Ovary (tissue), 9 donors: ENCODE data around the gene SEC14L2. TPM values are rescaled to one million over a fixed set of nuclear protein-coding genes. Genes with fewer than 3 reads are reported as not detected.
A peak's percentile ranks its signal among the peaks of the same experiment; 100 is the strongest.

Experiments
- DNase-seq, 5 donors: peaks; one replicate each; pipeline ENCODE4 v3.0.0-alpha.2; 2019 to 2020
- H3K27ac ChIP-seq, 2 donors: fragments of 200-600 bp; one replicate each; pipeline versions ENCODE4 v1.5.1 to v1.8.0; 2019 to 2022
- H3K27me3 ChIP-seq: fragments of 200-600 bp; one replicate; pipeline ENCODE4 v1.8.0; 2022
- H3K36me3 ChIP-seq: fragments of 200-600 bp; sonication (generic); one replicate; pipeline ENCODE4 v1.5.1; 2019
- H3K4me1 ChIP-seq: one replicate; pipeline ENCODE4 v1.8.1; 2013; ENCODE audit warnings: mild to moderate bottlenecking, moderate library complexity; ENCODE audit not compliant: insufficient read depth
- H3K4me3 ChIP-seq: fragments of 200-600 bp; sonication (generic); one replicate; pipeline ENCODE4 v1.5.1; 2017
- H3K9me3 ChIP-seq, 2 donors: fragments of 200-600 bp in 1 of 2; sonication (generic) in 1 of 2; one replicate each; pipeline versions ENCODE4 v1.5.1 to v1.8.1; 2013 to 2019; ENCODE audit warnings: mild to moderate bottlenecking in 1 of 2, moderate library complexity in 1 of 2
- CTCF ChIP-seq, 3 donors: fragments of 450-650 bp in 2 of 3; fragments of 200-600 bp in 1 of 3; IDR thresholded peaks; one replicate each; pipeline versions ENCODE4 v1.5.1 to v1.8.0; 2016 to 2022; ENCODE audit warnings: antibody characterized with exemption in 3 of 3, mild to moderate bottlenecking in 1 of 3
- EP300 ChIP-seq: sonication (generic); formaldehyde crosslinking; IDR thresholded peaks from one replicate; pipeline ENCODE4 v1.6.1; 2017; ENCODE audit warnings: antibody characterized with exemption
- POLR2A ChIP-seq: fragments of 450-650 bp; IDR thresholded peaks from one replicate; pipeline ENCODE4 v1.6.1; 2017; ENCODE audit warnings: antibody characterized with exemption, mild to moderate bottlenecking, moderate library complexity
- WGBS, 3 donors: extraction: QIAGEN DNeasy Blood & Tissue Kit in 1 of 3; methylation state at CpG; one replicate each; pipeline versions ENCODE4 v1.1.5 to v1.1.7; 2013 to 2017; 5-methylcytosine and 5-hydroxymethylcytosine counted together
- intact Hi-C, 4 donors: fragments of 100-400 bp; cut with DNase I; formaldehyde crosslinking; loops; one replicate each; pipeline versions ENCODE4 v1.11.0 to v1.15.1; 2022 to 2023
- polyA plus RNA-seq, 2 donors: library from polyadenylated mRNA; stranded (reverse); fragments of 200-250 nt in 1 of 2; fragments of 350-450 nt in 1 of 2; fragmentation: Illumina TruSeq in 1 of 2; extraction: RNeasy Lipid Tissue Mini Kit (QIAGEN cat#74804) in 1 of 2; gene quantifications; one replicate each; pipeline ENCODE4 v1.2.3, GENCODE V29; 2013 to 2014
- total RNA-seq, 7 donors: library from RNA; depleted of rRNA in 2 of 7; stranded (reverse); fragments of >200 nt in 2 of 7; fragmentation: NEBNext Ultra II Directional in 3 of 7; extraction: Animal tissue kit (Norgen Biotek cat#: 25700) in 3 of 7; gene quantifications; one replicate each; pipeline versions ENCODE4 v1.1.0 to v1.2.4, GENCODE V29; 2016 to 2023
- donor health status: DM: no; HTN: no; CAD: no; lungs with moderate emphysema.
- donor health status: DM: no; HTN: no; CAD: no.
- donor health status: Bipolar disorder and iron deficiency.
- donor health status: DM: yes; HTN: yes; CAD: no.
- donor health status: DM: no; HTN: no; CAD: no.
- donor health status: DM: yes; HTN: yes; CAD: no.

Gene SEC14L2
- total and polyA plus RNA-seq, 9 donors = 2.5 to 14.3 (median 8.2) TPM

GRCh38 chr22:30357650-30358215 is 39.1 kb upstream of the SEC14L2 start:
- DNase-seq = no peak
- intact Hi-C loops = loop anchor here in 2 of 4 donors (2.0 kb wide), 3 partner anchors 29 to 69 kb away; partner anchors contain the start of genes CASTOR1 (in 2 of the 2), RNF215 (in 1 of the 2) and TBC1D10A (in 1 of the 2)
- WGBS, 3 donors = 49 to 51% (median 49%) methylated on average over 22 of the region's 22 CpGs
- H3K27me3 ChIP-seq = no peaks in the 10 kb centered on the region
- H3K9me3 ChIP-seq = no peaks in the 10 kb centered on the region
- peaks cover 8% of the 10 kb centered on the region for H3K4me1 ChIP-seq
- peak overlapping the region; percentile 68 for H3K4me3 ChIP-seq
- no peaks in the 10 kb centered on the region for H3K36me3 ChIP-seq
- TF ChIP-seq CTCF (IDR thresholded peaks at IDR 0.05) = no peak
- TF ChIP-seq POLR2A = no peak
- no peak for TF ChIP-seq EP300
- no peak overlapping the region for H3K27ac ChIP-seq

- intact Hi-C loops = no loop called here
- H3K36me3 ChIP-seq = no peaks in the 10 kb centered on the region
- no peaks in the 10 kb centered on the region for H3K9me3 ChIP-seq
- no peak overlapping the region for H3K4me3 ChIP-seq
- 91 to 94% (median 91%) methylated on average over 6 of the region's 6 CpGs for WGBS, 3 donors
- H3K27me3 ChIP-seq = no peaks in the 10 kb centered on the region
- no peak for TF ChIP-seq CTCF (IDR thresholded peaks at IDR 0.05)
- TF ChIP-seq POLR2A = no peak
- TF ChIP-seq EP300 = no peak
- H3K27ac ChIP-seq = no peak overlapping the region
- no peak for DNase-seq
- H3K4me1 ChIP-seq = peaks cover 8% of the 10 kb centered on the region
Observed at GRCh38 chr22:30358541-30358940, 38.3 kb upstream of the SEC14L2 start.

GRCh38 chr22:30361916-30362650 is 34.7 kb upstream of the SEC14L2 start:
- no peaks in the 10 kb centered on the region for H3K9me3 ChIP-seq
- no peak overlapping the region for H3K27ac ChIP-seq
- intact Hi-C loops = no loop called here
- no peak overlapping the region for H3K4me3 ChIP-seq
- no peak for TF ChIP-seq POLR2A
- no peaks in the 10 kb centered on the region for H3K4me1 ChIP-seq
- WGBS, 3 donors = 79 to 89% (median 82%) methylated on average over 10 of the region's 10 CpGs
- DNase-seq = no peak
- no peaks in the 10 kb centered on the region for H3K27me3 ChIP-seq
- H3K36me3 ChIP-seq = no peaks in the 10 kb centered on the region

- 70 to 73% (median 72%) methylated on average over 7 of the region's 7 CpGs for WGBS, 3 donors
- Histone ChIP-seq H3K27me3 (no peaks in the 10 kb centered on the region), H3K36me3 (no peaks in the 10 kb centered on the region), H3K9me3 (no peaks in the 10 kb centered on the region), H3K4me3 (no peak overlapping the region), H3K27ac (no peak overlapping the region), H3K4me1 (no peaks in the 10 kb centered on the region)
- no peak for DNase-seq
- no peak for TF ChIP-seq EP300
- TF ChIP-seq POLR2A = no peak
- intact Hi-C loops = no loop called here
Observed at GRCh38 chr22:30362651-30363281, 34.1 kb upstream of the SEC14L2 start.

- Histone ChIP-seq H3K4me1 (no peaks in the 10 kb centered on the region), H3K36me3 (no peaks in the 10 kb centered on the region), H3K27me3 (no peaks in the 10 kb centered on the region), H3K27ac (no peak overlapping the region), H3K4me3 (no peak overlapping the region), H3K9me3 (no peaks in the 10 kb centered on the region)
- DNase-seq = no peak
- 87 to 96% (median 93%) methylated on average over 17 to 18 of the region's 18 CpGs for whole genome bisulfite sequencing, 3 donors
- TF ChIP-seq POLR2A = no peak
- TF ChIP-seq CTCF (IDR thresholded peaks at IDR 0.05) = no peak
- TF ChIP-seq EP300 = no peak
- intact Hi-C loops = no loop called here
Observed at GRCh38 chr22:30365891-30366290, 30.9 kb upstream of the SEC14L2 start.
